Central memory CD4-positive, alpha-beta T cell (primary cell): ENCODE measurements around the gene HAUS7.

Experiments used
- DNase-seq: peaks from one replicate; pipeline ENCODE4 v3.0.0; 2022

Gene HAUS7

DNA sequence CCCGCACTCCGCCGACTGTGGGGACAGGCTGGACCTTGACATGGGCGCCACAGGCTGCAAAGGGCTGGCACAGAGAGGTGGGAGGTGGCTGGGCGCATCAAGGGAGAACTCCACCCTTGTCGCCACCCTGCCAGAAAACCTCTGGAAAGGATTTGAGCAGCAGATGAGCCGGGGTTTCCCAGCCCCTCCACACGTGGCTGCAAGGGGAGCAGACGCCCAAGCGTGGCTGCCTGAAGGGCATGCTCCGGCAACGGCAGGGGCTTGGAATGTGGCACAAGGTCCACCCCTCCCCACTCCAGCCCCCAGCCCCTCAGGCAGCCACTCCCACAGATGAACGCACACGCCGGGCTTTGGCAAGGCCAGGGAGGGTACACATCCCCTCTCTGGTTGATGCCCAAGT is 29.0 kb upstream of the HAUS7 start:
- no peak for DNase-seq

DNA sequence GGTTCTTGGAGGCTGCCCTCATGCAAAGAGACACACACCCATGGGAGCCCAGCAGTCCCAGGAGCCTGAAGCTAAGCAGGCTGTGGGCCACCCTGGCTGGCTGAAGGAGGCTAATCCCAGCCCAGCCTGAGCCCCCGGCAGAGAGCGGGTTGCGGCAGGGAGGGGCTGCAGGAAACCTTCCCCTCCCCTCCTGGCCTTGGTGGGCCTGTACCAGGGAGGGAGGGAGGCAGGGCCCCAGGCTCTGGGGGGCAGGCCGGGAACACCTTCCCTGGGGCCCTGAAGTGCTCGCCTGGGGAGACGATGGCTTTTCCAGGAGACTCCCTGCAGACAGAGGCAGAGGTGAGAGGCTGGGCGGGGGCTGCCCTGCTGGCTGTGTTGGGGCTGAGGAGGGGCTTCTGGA is 28.1 kb upstream of the HAUS7 start:
- no peak for DNase-seq

DNA sequence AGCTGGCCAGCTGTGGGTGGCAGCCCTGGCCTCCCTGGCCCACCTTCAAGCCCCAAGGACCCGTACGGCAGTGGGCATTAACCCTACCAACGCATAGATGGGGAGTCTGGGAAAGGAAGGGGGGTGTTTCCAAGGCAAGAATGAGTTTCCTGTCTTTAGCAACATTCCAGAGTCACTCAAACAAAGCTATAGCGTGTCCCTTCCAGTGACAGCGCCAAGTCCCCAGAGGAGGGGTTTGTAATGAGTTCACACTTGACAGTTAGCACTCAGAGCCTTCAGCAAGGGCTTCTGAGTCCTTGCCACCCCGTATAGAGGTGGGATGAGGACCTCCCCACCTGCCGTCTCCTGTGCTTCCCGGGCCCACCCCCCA is 26.2 kb upstream of the HAUS7 start:
- no peak for DNase-seq

DNA sequence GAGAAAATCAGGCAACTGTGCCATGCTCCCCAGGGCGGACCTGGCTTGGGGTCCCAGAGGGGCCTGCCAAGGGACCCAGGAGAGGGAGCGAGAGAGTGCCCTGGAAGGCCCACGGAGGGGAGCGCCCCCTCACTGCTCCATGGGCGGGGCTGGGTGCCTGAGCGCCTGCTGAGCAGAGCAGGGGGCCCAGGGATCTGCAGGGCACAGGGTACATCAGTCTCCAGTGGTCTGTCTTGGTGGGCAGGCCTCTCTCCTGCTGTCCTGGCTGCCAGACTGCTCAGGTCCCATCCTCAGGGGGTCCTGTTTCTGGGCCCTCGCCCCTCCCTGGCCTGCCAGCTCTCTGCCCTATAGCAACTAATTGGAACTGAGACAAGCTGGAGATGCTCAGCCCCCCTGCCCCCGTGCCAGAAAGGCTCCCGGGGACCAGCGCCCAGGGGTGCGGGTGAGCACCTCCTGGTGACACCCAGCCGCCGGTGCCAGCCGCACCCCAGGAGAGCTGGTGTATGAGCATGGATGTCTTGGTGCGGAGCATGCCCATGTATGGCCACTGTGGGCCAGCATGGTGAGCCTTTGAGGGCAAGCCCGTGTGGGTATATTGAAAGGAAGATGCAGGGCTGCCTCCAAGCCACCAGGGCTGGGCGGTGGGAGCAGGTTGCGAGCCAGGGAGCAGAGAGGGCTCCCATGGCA is 25.7 kb upstream of the HAUS7 start:
- no peak for DNase-seq

DNA sequence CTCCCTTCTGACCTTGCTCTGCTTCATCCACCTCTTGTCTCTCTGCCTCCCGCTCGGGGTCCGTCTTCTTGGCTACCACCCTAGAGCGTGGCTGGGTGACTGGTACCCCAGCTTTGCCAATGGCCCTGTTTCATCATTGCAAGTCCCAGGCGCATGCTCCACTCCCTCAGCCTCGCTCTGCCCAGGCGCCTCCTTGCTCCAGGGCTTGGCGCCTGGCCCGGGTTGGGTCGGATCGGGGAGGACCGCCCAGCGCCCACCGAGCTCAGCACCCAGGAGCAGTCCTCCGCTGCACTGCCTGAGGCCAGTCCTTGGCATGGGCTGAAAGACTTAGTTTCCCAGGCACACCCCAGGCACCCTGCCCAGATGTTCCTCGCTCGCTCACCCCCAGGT is 25.0 kb upstream of the HAUS7 start:
- no peak for DNase-seq

DNA sequence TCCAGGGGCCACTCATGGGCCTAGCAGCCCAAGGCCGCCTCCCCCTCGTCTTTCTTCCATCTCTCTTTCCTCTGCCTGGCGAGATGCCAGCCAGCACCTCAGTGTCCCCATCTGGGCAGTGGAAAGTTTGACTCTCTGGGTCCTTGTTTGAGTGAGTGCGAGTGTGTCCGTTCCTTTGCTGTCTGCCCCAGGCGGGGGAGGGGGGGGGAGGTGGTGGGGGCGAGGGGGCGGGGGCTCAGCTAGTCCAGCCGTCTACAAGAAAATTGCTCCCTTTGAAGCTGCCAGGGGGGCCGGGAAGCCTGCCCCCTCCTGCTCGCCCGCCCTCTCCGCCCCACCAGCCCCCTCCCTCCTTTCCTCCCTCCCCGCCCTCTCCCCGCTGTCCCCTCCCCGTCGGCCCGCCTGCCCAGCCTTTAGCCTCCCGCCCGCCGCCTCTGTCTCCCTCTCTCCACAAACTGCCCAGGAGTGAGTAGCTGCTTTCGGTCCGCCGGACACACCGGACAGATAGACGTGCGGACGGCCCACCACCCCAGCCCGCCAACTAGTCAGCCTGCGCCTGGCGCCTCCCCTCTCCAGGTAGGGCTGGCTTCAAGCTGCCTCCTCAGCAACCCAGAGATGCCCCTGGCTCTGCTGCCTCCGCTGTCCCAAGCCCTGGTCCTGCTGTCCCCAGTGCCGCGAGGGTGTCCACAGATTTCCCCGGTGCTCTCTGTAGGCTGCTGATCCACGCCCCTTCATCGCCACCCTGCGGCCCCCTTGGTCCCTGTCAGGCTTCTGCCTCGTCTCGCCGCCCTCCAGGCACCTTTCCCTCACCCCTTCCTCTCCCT is 24.4 kb upstream of the HAUS7 start, which contains the start of gene BGN:
Gene BGN (plus strand): TSS at position 440 of the 821 bp plus-strand sequence. CDS start 9,652 bp downstream, outside the sequence.
- DNase-seq: no peak

DNA sequence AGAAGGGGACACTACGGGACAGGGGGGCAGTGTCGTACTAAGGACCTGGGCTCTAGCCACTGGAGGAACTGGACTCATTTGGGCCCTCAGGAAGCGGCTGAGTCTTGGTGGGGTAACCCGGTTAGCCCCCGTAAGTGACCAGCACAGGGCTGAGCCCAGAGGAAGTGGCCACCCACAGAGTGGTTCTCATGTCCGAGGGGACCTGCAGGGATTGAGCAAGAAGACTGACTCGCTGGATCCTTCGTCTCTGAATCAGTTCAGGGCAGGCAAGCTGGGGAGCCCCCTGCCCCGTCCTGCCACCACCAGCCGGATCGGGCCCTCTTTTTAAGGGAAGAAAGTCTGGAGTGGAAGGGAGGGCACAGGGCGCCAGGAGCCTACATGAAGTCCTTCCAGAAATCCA is 23.7 kb upstream of the HAUS7 start:
- DNase-seq: no peak

DNA sequence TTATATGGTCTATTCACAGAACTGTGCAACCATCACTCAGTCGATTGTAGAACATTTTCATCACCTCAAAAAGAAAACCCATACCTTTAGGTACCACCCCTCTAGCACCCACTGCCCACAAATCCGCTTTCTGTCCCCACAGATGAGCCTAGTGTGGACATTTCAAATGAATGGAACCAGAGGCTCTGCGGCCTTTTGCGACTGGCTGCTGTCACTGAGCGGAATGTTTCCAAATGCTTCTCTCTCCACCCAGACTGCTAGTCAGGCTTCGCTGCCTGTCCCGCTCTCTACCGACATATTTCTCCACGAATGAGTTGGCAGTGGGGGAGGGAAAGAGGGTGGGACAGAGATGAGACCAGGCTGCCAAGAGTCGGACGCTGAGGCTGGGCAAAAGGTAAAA is 22.7 kb upstream of the HAUS7 start:
- DNase-seq: no peak

DNA sequence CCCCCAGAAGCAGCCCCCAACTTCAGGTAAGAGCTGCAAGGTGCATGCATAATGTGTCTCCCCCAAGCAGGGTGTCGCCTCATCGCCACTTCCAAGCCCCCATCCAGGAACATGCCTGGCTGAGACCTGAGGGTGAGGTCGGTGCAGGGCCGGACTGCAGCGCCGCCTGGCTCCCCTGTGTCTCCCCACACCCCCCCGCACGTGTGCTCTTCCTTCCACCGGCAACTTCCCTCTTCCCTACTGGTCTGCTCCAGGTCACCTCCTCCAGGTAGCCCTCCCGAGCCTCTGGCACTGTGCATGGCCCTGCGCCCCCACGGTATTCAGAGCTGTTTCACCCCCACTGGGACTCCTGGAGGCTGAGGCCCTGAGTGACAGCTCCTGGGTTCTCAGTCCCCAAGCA is 22.2 kb upstream of the HAUS7 start:
- DNase-seq: no peak

DNA sequence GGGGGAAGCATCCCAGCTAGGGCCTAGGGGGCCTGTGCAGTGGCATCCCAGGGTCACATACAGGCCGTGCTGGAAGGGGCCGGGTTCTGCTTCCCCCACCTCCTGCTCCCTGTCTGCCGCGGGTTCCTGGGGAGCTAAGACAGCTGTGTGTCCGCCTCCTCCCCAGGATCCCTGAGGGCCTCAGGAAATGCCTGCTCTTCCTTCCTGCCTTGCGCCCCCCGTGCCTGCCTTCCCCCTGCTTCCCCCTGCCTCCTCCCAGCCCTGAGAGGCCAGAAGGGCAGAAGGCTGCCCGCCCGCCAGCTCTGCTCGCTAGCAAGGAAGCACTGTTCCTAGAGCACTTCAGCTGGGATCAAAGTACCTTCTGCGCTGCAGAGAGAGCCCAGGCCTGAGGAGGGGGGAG is 21.5 kb upstream of the HAUS7 start:
- no peak for DNase-seq

DNA sequence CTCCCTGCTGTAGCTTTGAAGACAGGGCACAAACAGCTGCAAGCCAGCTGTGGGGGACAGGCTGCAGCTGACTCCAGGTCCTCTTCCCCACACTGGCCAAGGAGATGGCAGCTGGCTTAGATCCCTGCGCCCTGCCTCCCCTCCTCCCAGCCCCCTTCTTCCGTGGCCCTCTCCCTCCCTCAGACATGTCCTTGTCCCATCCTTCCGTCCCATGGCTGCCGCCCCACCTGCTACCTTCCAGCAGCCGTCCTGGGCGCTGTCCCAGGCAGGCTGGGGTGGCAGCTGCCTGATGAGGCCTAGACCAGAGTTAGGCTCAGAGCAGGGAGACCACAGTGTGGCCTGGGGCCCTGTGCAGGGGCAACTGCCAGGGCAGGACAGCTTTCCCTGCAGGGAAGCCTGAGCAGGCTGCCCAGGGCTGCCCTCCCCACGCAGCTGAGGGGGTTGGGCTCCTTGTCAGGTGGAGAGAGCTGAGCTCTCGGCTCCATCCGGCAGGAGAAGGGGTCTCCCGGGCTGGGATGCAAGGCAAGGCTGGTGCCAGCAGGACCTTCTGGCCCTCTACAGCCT is 21.1 kb upstream of the HAUS7 start:
- no peak for DNase-seq

DNA sequence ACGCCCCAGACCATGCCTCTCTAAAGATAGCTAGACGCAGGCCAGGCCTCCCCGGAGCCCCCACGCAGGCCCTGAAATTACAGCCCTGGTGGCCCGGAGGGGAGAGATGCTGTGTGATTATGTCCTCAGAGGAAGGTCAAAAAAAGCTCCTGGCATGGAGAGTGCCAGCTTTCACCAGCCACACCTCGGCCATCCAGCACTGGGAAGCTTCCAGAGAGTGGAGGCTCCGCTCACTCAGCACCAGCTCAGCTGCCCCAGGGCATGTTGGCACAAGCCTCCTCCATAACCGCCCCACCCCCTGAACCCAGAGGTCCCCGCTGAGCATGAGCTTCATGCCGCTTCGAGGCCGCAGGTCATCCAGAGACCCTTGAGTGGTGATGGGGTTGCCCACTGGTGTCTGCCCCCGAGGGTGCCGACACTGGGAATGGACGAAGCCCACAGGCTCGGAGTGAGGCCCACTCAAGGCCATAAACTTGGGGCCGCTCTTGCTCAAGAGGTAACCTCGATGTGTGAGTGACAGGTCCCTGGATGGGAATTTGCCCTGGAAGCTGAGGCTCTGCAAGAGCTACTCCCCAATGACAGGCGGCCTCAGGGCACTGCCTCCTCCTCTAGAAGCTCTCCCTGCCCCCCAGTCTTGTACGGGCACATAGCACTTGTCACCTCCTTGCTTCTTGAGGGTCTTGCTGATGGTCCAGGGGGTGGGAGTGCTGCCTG is 20.0 kb upstream of the HAUS7 start:
- DNase-seq: no peak

DNA sequence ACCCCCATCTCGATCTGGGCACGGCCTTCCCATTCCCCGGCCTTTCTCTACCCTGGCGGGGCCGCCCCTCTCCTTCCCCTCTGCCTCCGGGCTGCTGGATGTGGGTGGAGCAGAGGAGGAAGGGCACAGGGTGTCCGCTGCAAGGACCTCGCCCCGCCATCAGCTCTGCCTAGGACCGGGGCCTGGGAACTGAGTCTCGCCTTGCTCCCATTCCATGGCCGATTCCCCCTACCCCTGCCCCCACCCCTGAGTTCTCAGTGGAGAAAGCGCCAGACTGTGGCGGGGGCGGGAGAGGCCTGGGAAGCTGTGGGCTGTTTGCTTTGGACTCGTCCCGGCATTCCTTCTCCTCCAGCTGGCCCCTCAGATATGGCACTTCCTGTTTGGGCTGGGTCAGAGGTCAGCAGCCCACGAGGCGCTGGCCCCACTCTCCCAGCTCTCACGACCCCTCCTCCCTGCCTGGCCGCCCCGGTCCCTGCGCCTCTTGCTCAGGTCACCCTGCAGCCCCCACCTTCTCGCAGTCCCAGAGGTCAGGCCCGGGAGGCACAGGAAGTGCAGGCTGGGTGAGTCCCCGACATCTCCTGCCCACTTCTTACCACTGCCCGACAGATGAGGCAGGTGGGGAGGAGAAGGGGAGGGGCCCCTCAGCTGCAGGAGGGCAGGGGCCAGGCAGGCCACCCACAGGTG is 18.0 kb upstream of the HAUS7 start:
- no peak for DNase-seq

DNA sequence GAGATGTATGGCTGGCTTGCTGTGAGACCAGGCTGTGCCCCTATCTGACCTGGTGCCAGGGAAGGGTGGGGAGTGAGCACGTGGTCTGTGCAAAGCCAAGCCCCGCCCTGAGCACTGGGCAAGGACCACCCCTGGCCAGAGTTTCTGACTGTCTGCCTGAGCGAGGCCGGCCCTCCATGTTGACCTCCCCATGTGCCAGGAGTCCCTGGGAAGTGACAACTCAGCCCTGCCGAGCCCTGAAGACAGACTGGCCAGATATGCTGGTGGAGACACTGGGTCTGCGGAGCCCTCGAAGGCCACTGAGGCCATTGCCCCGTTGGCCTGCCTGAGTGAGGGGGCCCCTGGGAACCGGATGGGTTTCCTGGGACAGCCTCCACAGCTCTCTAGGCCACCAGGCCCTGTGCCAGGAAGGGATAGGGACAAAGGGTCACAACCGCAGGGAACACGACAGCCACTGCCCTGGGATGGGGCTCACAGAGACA is 17.3 kb upstream of the HAUS7 start:
- no peak for DNase-seq

DNA sequence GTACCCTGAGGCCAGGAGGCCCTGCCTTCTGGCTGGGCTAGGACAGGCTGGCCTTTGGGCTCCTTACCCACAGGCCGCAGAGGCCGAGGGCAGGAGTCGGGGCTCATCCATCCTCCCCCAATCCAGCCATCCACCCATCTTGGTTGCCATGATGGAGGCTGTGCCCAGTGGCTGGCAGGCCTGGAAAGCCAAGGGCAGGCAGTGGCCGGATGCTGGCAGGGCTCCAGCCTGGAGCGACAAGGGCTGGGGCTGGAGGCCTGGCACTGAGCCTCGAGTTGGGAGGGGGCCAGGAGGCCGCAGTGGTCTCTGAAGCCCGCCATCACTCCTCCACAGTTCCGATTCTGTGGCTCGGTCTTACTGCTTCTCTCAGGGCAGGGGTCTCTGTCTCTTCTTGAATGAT is 15.8 kb upstream of the HAUS7 start:
- DNase-seq: no peak

DNA sequence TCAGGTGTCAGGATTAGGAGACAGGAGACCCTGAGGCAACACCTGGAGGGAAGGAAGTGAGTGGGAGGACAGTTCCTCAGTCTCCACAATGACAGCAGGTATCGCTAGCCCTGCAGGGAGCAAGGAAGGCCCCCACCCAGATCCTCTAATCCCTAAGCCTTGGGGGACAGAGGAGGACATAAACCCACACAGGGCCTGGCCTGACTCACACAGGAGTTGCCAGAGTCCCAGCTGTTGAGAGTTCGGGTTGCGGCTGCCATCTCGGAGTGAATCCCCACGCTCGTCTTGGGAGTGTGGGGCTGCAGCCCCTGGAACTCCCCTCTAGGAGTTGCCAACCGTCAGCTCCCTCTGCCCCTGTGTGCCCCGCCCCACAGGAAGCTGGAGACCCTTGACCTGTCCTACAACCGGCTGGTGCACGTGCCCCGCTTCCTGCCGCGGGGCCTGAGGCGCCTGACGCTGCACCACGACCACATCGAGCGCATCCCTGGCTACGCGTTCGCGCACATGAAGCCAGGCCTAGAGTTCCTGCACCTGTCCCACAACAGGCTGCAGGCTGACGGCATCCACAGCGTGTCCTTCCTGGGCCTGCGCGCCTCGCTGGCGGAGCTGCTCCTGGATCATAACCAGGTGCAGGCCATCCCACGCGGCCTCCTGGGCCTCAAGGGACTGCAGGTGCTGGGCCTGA is 15.2 kb upstream of the HAUS7 start:
- DNase-seq: no peak

DNA sequence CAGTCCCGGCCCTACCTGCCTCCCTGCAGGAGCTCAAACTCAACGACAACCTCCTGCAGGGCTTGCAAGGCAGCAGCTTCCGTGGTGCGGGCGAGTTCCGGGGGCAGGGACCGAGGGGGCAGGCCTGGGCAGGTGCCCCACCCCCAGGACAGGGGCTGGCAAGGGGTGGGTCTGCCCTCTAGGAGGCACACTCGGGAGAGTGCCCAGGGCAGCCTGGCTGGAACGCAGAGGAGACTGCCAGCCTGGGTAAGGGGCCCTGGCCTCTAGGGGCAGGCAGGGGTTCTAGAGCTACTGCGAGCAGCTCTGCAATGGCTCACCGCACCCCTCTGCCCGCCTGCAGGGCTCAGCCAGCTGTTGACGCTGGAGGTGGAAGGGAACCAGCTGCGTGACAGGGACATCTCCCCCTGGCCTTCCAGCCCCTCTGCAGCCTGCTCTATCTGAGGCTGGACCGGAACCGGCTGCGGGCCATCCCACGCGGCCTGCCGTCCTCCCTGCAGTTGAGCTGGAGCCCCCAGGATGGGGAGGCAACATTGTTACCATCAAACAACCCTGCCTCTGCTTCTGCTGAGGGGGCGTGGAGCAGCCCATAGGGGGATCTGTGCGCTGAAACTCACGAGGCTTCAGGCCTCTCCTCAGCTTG is 12.1 kb upstream of the HAUS7 start:
- no peak for DNase-seq

DNA sequence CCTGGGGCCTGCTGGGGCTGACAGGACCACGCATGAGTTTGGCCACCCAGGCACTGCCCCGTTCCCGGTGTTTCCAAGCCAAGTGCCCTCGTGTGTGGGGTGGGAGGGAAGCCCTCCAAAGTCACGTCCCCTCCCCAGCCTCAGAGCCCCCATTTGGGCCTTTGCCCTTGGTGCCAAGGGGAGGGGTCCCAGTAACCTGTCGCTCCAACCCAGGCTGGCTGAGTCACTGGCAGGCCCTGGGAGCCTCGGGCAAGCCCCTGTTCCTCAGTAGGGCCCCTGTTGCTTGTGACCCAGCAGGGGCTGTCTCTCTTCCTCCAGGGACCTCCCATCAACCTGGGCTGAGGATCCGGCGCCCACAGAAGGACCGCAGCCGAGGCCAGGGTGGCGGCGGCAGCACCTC is 10.7 kb upstream of the HAUS7 start:
- DNase-seq: no peak

DNA sequence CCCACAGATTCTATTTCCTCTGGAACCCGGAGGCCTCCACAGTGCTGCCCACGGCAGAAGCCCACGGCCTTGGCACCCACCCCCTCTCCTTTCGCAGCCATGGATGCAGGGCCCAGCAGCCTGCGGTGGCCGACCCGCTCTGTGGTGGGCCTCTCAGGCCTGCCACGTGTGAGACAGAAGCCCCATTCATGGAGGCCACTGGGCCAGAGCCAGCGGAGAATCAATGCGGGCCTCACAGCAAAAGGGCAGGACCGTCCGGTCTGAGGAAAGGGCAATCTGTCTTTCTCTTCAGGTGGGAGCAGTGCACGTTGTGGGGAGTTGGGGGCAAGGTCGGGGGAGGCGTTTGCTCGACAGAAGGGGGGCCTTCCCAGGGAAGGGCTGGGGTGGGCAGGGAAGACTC is 8.4 kb upstream of the HAUS7 start:
- DNase-seq: no peak

DNA sequence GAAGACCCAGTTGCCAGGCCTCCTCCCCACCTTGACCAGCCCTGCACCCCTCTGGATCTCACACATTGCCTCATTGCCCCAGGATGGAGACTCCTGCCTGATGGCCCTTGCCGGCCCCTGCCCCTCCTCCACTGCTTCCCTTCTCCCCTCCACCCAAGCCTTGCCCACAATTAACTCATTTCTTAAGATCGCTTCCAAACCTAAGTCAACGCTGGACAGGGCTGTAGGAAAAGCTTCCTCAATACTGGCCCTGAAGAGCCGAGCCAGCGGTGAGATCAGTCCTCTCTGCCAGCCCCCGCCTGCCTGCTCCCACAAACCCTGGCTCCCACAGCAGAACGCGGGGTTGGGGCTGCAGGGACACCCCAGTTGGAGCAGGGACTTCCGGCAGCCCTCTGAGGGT is 7.5 kb upstream of the HAUS7 start:
- no peak for DNase-seq

DNA sequence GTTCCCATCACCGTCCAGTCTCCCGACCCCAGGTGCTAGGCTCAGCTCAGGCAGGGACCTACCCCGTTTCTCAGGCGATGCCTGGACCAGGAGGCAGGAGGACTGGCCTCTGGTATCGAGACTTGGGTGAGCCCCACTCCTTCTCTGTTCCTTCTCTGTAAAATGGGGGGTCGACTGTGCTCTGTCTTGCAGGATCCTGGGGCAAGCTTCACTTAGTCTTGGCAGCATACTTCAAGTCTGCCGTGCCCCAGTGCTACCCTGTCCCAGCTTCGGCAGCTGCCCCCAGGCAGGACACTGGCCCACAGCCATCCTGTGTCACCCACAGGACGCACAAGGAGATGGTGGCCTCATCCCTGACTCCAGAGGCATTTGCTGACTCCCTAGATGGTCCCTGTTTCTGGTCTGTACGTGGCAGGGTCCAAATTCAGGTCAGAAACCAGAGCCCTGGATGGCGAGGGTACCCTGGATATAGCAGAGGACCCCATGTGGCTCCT is 7.0 kb upstream of the HAUS7 start:
- DNase-seq: no peak
